ENCODE results near the gene CARMIL1. TPM values are rescaled to one million over a fixed set of nuclear protein-coding genes. Genes with fewer than 3 reads are reported as not detected.

CARMIL1 gene
- total and polyA plus RNA-seq, 10 of the 15 experiments (the other 5 are each of a cell fraction or from before 2014, with no cell fraction given) = 6.4 to 18.1 (median 10.3) TPM

DNA sequence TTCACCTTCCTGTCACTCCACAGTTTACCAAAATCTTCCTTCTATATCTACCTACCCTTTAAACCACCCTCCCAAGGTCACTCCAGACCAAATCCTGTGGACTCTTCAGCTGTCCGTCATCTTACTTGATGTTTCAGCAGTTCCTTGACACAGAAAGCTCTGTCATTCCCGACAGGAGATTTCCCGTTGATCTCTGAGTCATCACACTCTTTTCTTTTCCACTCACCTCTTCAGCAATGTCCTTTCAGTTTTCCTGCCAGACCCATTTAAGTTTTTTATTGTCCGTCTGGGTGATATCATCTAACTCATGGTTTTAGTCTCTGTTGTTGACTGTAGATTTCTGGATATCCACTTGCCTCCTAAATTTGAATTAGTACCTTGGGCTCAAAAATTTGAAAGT, 302.9 kb downstream of the CARMIL1 start:
- in situ Hi-C loops (cut with MboI) (no loop called here), intact Hi-C loops (cut with micrococcal nuclease; ENCODE audit: unreplicated experiment) (no loop called here)
- RAD21 ChIA-PET (ENCODE audit: unreplicated experiment) = no interaction called here
- 49% methylated on average over 4 of the region's 4 CpGs for WGBS (ENCODE audit: insufficient coverage, insufficient replicate concordance, low lambda C conversion rate, missing lambda C conversion rate)
- TF ChIP-seq MTA3 (IDR thresholded peaks at IDR 0.05; ENCODE audit: borderline replicate concordance, low read length) (no peak), KAT2A (conservative IDR thresholded peaks at IDR 0.05; ENCODE audit: control insufficient read depth, low read depth, low read length) (no peak), POU2F2 (IDR thresholded peaks at IDR 0.05; ENCODE audit: borderline replicate concordance, low read depth, low read length) (no peak), EGR1 (IDR thresholded peaks at IDR 0.05; ENCODE audit: borderline replicate concordance in 1 of 2, low read depth in 2 of 2, low read length in 2 of 2) (no peak), NBN (IDR thresholded peaks at IDR 0.05) (no peak), BMI1 (IDR thresholded peaks at IDR 0.05; ENCODE audit: borderline replicate concordance) (no peak)
- TF ChIP-seq, protein P1, sequence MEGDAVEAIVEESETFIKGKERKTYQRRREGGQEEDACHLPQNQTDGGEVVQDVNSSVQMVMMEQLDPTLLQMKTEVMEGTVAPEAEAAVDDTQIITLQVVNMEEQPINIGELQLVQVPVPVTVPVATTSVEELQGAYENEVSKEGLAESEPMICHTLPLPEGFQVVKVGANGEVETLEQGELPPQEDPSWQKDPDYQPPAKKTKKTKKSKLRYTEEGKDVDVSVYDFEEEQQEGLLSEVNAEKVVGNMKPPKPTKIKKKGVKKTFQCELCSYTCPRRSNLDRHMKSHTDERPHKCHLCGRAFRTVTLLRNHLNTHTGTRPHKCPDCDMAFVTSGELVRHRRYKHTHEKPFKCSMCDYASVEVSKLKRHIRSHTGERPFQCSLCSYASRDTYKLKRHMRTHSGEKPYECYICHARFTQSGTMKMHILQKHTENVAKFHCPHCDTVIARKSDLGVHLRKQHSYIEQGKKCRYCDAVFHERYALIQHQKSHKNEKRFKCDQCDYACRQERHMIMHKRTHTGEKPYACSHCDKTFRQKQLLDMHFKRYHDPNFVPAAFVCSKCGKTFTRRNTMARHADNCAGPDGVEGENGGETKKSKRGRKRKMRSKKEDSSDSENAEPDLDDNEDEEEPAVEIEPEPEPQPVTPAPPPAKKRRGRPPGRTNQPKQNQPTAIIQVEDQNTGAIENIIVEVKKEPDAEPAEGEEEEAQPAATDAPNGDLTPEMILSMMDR (IDR thresholded peaks at IDR 0.05 in 2 of 3, conservative IDR thresholded peaks at IDR 0.05 in 1 of 3; ENCODE audit: control insufficient read depth in 2 of 3, extremely low read depth in 1 of 3, insufficient read depth in 1 of 3, low read depth in 3 of 3, low read length in 3 of 3) = no peak
- TF ChIP-seq, protein P2, sequence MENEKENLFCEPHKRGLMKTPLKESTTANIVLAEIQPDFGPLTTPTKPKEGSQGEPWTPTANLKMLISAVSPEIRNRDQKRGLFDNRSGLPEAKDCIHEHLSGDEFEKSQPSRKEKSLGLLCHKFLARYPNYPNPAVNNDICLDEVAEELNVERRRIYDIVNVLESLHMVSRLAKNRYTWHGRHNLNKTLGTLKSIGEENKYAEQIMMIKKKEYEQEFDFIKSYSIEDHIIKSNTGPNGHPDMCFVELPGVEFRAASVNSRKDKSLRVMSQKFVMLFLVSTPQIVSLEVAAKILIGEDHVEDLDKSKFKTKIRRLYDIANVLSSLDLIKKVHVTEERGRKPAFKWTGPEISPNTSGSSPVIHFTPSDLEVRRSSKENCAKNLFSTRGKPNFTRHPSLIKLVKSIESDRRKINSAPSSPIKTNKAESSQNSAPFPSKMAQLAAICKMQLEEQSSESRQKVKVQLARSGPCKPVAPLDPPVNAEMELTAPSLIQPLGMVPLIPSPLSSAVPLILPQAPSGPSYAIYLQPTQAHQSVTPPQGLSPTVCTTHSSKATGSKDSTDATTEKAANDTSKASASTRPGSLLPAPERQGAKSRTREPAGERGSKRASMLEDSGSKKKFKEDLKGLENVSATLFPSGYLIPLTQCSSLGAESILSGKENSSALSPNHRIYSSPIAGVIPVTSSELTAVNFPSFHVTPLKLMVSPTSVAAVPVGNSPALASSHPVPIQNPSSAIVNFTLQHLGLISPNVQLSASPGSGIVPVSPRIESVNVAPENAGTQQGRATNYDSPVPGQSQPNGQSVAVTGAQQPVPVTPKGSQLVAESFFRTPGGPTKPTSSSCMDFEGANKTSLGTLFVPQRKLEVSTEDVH (IDR thresholded peaks at IDR 0.05; ENCODE audit: low read depth, partially characterized antibody) = no peak
- BruUV-seq (replicated peaks) = no TSS peak
- CTCF ChIA-PET = interaction anchor here (0.6 to 1.2 kb wide), 4 partner anchors 24 to 1702 kb away, joined by 3 to 5 read pairs (median 3); no protein-coding TSS in a partner anchor
- no peak for ATAC-seq
- no peak overlapping the region for H3K9ac ChIP-seq (ENCODE audit: control insufficient read depth, insufficient read depth, low read length)
- no peak overlapping the region for H3K27ac ChIP-seq (ENCODE audit: control insufficient read depth, insufficient read depth)
- SMC1A ChIA-PET (ENCODE audit: uncharacterized antibody, unreplicated experiment) = interaction anchor here (0.7 to 1.2 kb wide), 4 partner anchors 27 to 136 kb away, joined by 3 to 4 read pairs (median 3); no protein-coding TSS in a partner anchor
- no peaks in the 10 kb centered on the region for H3K27me3 ChIP-seq (replicated peaks in 1 of 2; ENCODE audit: control insufficient read depth in 2 of 2, insufficient read depth in 2 of 2, low read length in 1 of 2)
- H2AFZ ChIP-seq (ENCODE audit: control insufficient read depth, low read depth, low read length) = no peak overlapping the region
- H3K9me3 ChIP-seq (replicated peaks; ENCODE audit: control insufficient read depth, insufficient read depth, low read length) = no peaks in the 10 kb centered on the region
- no peak for FAIRE-seq
- H3K4me2 ChIP-seq (ENCODE audit: control insufficient read depth, insufficient read depth) = no peak overlapping the region
- POLR2A ChIA-PET = no interaction called here
- H3K79me2 ChIP-seq (ENCODE audit: control insufficient read depth, insufficient read depth, low read length) = no peaks in the 10 kb centered on the region
- H3K4me1 ChIP-seq (ENCODE audit: control insufficient read depth, insufficient read depth, low read length) = peaks cover 5% of the 10 kb centered on the region
- H3K4me3 ChIP-seq = no peak overlapping the region
- no peaks in the 10 kb centered on the region for H4K20me1 ChIP-seq (ENCODE audit: control insufficient read depth, insufficient read depth)
- H3K36me3 ChIP-seq (ENCODE audit: control insufficient read depth in 2 of 2, insufficient read depth in 2 of 2, low read length in 1 of 2) = no peaks in the 10 kb centered on the region
- no peak for DNase-seq (ENCODE audit: low read depth, low spot score)
